ENCODE results near the gene RIOK1. TPM values are rescaled to one million over a fixed set of nuclear protein-coding genes. Genes with fewer than 3 reads are reported as not detected.
A peak's percentile ranks its signal among the peaks of the same experiment; 100 is the strongest.

The RIOK1 gene
- total RNA-seq, 1 experiment from 2014 or later = 16.1 TPM

DNA sequence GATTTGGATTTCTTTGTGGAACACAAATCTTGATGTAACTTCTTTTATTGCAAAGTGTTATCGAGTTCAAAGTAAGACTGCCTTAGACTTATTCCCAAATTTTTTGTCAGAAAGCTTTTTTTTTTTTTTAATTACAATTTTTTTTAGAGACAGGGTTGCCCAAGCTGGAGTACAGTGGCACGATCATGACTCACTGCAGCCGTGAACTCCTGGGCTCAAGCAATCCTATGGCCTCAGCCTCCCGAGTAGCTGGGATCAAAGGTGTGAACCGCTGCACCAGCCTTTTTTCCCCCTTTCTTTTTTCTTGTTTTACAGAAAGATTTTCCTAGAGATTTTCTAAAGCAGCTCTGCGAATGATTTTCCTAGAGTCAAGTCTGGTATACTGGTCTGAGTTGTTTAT, 2.8 kb downstream of the RIOK1 start:
- Histone ChIP-seq H3K4me3 (no peak overlapping the region), H3K36me3 (peaks cover 50% of the 10 kb centered on the region), H3K9me3 (no peaks in the 10 kb centered on the region), H3K27me3 (no peaks in the 10 kb centered on the region)
- peak; percentile 2 for DNase-seq

- peaks cover 71% of the 10 kb centered on the region for H3K36me3 ChIP-seq
- no peak for DNase-seq
- H3K27me3 ChIP-seq = no peaks in the 10 kb centered on the region
- no peak overlapping the region for H3K4me3 ChIP-seq
- no peaks in the 10 kb centered on the region for H3K9me3 ChIP-seq
Measured at GRCh38 chr6:7401075-7401474, 11.5 kb downstream of the RIOK1 start.

GRCh38 chr6:7402716-7403115, 13.1 kb downstream of the RIOK1 start:
- Histone ChIP-seq H3K27me3 (no peaks in the 10 kb centered on the region), H3K9me3 (no peaks in the 10 kb centered on the region), H3K36me3 (peaks cover 67% of the 10 kb centered on the region), H3K4me3 (no peak overlapping the region)
- no peak for DNase-seq

- no peaks in the 10 kb centered on the region for H3K27me3 ChIP-seq
- DNase-seq = no peak
- H3K4me3 ChIP-seq = no peak overlapping the region
- no peaks in the 10 kb centered on the region for H3K9me3 ChIP-seq
- H3K36me3 ChIP-seq = peaks cover 73% of the 10 kb centered on the region
Measured at GRCh38 chr6:7404546-7404945, 14.9 kb downstream of the RIOK1 start.

DNA sequence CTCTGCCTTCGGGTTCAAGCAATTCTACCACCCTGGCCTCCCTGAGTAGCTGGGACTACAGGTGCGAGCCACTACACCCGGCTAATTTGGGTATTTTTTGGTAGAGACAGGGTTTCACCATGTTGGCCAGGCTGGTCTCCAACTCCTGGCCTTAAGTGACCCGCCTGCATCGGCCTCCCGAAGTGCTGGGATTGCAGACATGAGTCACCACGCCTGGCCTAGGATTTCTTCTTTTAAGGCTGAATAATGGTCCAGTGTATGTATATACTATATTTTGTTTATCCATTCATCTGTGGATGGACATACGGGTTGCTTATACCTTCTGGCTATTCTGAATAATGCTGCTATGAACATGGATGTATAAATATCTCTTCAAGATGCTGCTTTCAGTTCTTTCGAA, 17.1 kb downstream of the RIOK1 start:
- no peak for DNase-seq
- H3K36me3 ChIP-seq = peaks cover 78% of the 10 kb centered on the region
- no peak overlapping the region for H3K4me3 ChIP-seq
- H3K27me3 ChIP-seq = no peaks in the 10 kb centered on the region
- no peaks in the 10 kb centered on the region for H3K9me3 ChIP-seq

- Histone ChIP-seq H3K9me3 (no peaks in the 10 kb centered on the region), H3K36me3 (peaks cover 64% of the 10 kb centered on the region), H3K27me3 (no peaks in the 10 kb centered on the region), H3K4me3 (no peak overlapping the region)
- no peak for DNase-seq
Measured at GRCh38 chr6:7409740-7410139, 20.1 kb downstream of the RIOK1 start.

- DNase-seq = no peak
- H3K4me3 ChIP-seq = no peak overlapping the region
- H3K27me3 ChIP-seq = no peaks in the 10 kb centered on the region
- peaks cover 68% of the 10 kb centered on the region for H3K36me3 ChIP-seq
- H3K9me3 ChIP-seq = no peaks in the 10 kb centered on the region
Measured at GRCh38 chr6:7410851-7411250, 21.2 kb downstream of the RIOK1 start.

DNA sequence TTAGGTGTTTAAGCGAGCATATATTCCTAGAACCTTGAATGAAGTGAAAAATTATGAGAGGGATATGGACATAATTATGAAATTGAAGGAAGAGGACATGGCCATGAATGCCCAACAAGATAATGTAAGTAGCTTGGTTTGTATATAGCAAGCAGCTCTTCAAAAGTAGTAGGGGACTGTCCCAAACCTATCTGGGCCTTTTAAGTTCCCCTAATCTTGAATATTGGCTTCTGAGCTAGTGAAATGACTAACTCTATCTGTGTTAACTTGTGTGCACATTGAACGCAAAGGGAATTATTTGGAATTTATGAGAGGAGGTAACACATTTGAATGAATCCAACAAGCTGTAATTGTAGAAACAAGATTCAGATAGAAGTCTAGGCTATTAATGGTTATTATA, 21.7 kb downstream of the RIOK1 start:
- Histone ChIP-seq H3K9me3 (no peaks in the 10 kb centered on the region), H3K36me3 (peaks cover 72% of the 10 kb centered on the region), H3K4me3 (no peak overlapping the region), H3K27me3 (no peaks in the 10 kb centered on the region)
- no peak for DNase-seq

DNA sequence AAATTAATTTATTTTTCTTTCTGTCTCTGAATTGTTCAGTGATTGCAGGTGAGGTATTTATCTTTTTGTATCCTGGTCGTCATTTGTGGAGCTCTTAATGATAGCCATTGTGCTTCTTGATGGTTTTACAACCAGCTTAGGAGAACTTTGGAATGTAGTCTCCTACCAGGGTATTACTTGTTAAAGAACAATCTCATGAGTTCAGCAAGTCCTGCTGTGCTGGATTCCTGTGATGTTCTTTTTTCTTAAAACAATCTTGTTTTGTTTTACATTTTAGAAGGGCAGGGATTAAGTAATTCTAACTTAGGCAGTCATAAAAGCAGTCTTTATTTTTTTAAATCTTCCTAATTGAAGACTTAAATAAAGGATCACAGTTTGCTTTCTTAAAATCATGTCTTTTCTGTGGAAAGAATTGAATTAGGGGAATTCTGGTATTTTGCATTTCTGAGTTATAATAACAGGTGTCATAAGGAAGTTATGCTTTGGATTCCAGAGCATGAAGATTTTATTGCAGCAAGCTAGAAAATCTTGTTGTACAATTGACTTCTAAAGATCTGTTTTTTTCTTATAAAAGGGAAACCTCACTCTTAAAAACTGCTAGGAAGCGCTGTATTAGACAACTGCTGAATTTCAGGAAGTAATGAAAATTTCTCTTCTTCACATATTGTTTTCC, 23.7 kb downstream of the RIOK1 start:
- no peaks in the 10 kb centered on the region for H3K9me3 ChIP-seq
- DNase-seq = no peak
- H3K27me3 ChIP-seq = no peaks in the 10 kb centered on the region
- H3K36me3 ChIP-seq = peaks cover 70% of the 10 kb centered on the region
- H3K4me3 ChIP-seq = no peak overlapping the region

- Histone ChIP-seq H3K36me3 (peaks cover 65% of the 10 kb centered on the region), H3K27me3 (no peaks in the 10 kb centered on the region), H3K4me3 (no peak overlapping the region), H3K9me3 (no peaks in the 10 kb centered on the region)
- no peak for DNase-seq
Measured at GRCh38 chr6:7414811-7415210, 25.2 kb downstream of the RIOK1 start.

- Histone ChIP-seq H3K27me3 (no peaks in the 10 kb centered on the region), H3K4me3 (no peak overlapping the region), H3K9me3 (no peaks in the 10 kb centered on the region), H3K36me3 (peaks cover 48% of the 10 kb centered on the region)
- DNase-seq = no peak
Measured at GRCh38 chr6:7417684-7418083, 28.1 kb downstream of the RIOK1 start.

- Histone ChIP-seq H3K36me3 (peaks cover 44% of the 10 kb centered on the region), H3K4me3 (no peak overlapping the region), H3K27me3 (no peaks in the 10 kb centered on the region), H3K9me3 (no peaks in the 10 kb centered on the region)
- DNase-seq = no peak
Measured at GRCh38 chr6:7418238-7418905, 28.8 kb downstream of the RIOK1 start.

- Histone ChIP-seq H3K9me3 (no peaks in the 10 kb centered on the region), H3K27me3 (no peaks in the 10 kb centered on the region)
- no peak for DNase-seq
Measured at GRCh38 chr6:7419065-7419464, 29.5 kb downstream of the RIOK1 start.

DNA sequence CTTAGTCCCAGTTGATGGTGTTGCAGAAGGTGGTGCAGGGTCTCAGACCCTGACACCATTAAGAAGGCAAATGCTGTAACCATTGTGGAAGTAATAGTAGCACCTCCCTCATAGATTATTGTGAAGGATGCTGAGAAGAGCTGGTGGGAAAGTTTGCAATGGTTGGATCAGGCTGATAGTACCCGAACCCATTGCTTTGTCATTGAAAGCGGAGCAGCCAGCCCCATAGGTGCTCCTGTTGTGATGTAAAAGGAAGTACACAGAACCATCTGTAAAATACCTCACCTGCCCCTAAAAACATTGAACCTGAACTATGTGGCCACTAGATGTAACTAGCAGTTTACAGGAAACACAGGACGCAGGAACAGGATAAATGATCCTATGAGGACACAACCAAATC, 31.5 kb downstream of the RIOK1 start:
- no peaks in the 10 kb centered on the region for H3K27me3 ChIP-seq
- H3K4me3 ChIP-seq = no peak overlapping the region
- H3K9me3 ChIP-seq = no peaks in the 10 kb centered on the region
- peaks cover 19% of the 10 kb centered on the region for H3K36me3 ChIP-seq
- DNase-seq = no peak

More at GRCh38 chr6:7419065-7419464, 29.5 kb downstream of the RIOK1 start:
- Histone ChIP-seq H3K36me3 (peaks cover 39% of the 10 kb centered on the region), H3K4me3 (no peak overlapping the region)

DNA sequence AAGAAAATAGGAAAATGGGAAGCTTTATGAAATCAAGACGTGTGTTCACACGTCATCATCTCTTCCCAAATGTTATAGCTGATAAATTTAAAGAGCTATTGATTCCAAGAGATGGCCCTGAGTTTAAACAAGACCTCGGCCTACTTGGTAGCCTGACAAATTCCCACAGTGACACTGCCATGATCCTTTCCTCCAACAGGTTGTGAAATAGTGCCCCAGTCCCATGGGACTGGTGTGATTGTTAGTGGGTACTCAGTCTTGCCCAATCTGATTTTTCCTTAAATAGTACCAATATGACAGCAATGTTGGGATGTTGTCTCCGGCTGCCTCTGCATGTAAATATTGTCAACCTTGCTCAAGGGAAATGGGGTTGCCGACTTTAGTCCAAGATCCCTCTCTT, 34.5 kb downstream of the RIOK1 start:
- Histone ChIP-seq H3K9me3 (no peaks in the 10 kb centered on the region), H3K27me3 (no peaks in the 10 kb centered on the region), H3K4me3 (no peak overlapping the region), H3K36me3 (peaks cover under 1% of the 10 kb centered on the region; the same call in 1 of the 2 replicates)
- no peak for DNase-seq

DNA sequence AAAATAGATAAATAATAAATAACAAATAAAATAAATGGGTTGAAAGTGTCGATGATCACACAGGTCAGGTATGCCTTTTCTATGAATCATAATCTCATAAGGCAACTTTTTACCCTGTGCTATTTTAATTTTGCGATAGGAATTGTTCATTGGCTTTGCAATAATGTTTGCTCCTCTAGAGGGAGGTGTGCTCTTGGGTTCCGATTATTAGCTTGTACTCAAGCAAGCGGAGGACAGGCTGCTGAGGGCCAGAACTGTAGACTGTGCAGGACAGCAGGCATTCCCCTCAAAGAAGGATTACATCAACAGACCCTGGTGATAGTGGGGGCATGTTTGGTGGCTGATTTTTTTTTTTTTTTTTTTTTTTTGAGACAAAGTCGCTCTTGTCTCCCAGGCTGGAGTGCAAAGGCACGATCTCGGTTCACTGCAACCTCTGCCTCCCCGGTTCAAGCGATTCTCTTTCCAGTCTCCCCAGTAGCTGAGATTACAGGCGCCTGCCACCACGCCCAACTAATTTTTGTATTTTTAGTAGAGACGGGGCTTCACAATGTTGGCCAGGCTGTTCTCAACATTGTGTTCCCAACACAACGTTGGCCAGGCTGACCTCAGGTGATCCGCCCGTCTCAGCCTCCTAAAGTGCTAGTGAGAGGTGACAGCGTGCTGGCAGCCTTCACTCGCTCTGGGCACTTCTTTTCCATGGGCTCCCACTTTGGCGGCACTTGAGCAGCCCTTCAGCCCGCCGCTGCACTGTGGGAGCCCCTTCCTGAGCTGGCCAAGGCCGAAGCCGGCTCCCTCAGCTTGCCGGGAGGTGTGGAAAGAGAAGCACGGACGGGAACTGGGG, 35.6 kb downstream of the RIOK1 start:
- Histone ChIP-seq H3K4me3 (no peak overlapping the region), H3K36me3 (no peaks in the 10 kb centered on the region), H3K27me3 (no peaks in the 10 kb centered on the region), H3K9me3 (no peaks in the 10 kb centered on the region)
- no peak for DNase-seq

DNA sequence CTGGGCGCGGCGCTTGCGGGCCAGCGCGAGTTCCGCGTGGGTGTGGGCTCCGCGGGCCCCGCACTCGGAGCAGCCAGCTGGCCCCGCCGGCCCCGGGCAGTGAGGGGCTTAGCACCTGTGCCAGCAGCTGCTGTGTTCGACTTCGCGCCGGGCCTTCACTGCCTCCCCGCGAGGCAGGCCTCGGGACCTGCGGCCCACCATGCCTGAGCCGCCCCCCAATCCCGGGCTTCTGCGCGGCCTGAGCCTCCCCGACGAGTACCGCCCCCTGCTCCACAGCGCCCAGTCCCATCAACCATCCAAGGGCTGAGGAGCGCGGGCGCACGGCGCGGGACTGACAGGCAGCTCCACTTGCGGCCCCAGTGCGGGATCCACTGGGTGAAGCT, 36.2 kb downstream of the RIOK1 start:
- DNase-seq = no peak

More for the DNA sequence above, 36.2 kb downstream of the RIOK1 start:
- Histone ChIP-seq H3K27me3 (no peaks in the 10 kb centered on the region), H3K9me3 (no peaks in the 10 kb centered on the region), H3K36me3 (no peaks in the 10 kb centered on the region), H3K4me3 (no peak overlapping the region)

Measured in MG63 (cell line).